ENCODE results near the gene DYRK1B. TPM values are rescaled to one million over a fixed set of nuclear protein-coding genes. Genes with fewer than 3 reads are reported as not detected.

DYRK1B gene
- 12.2 and 15.6 TPM in 2 replicates for total RNA-seq

DNA sequence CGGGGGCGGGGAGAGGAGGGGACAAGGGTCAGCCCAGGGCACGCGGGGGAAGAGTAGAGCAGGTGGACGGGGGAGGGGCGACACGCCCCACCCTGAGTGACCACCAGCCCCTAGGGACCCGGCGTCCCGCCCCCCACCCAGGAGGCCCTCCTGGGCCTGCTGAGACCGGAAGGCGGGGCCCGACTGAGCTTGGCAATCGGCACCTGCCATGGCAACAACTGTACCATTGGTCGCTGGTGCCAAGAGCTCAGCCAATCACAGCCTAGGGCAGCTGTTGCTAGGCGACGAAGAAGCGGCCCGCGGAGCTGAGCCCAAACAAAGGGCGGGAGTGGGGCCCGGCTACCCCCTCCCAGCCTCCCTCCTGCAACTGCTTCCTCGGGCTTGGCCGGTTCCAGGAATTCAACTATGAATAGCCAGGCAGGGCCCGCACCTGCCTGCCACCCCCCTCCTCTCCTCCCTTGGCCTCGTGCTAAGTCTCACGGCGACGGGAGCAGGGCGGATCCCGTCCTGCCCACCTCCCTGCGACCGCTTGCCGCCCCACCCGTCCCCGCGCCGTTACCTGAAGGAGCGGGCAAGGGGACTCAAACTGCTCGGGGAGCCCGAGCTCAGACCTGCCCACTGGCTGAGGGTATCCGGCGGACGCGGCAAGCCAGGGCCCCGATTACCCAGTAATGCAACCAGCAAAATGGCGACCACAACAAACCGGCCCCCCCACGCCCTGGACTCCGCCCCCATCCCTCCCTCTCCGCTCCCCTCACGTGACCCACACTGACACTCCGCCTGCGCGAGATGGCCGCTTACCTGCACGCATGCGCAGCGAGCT, at the start of gene DYRK1B:
DYRK1B (minus strand) TSS at position 699 of the 823 bp plus-strand sequence. CDS start 2,295 bp downstream, outside the sequence.

DNA sequence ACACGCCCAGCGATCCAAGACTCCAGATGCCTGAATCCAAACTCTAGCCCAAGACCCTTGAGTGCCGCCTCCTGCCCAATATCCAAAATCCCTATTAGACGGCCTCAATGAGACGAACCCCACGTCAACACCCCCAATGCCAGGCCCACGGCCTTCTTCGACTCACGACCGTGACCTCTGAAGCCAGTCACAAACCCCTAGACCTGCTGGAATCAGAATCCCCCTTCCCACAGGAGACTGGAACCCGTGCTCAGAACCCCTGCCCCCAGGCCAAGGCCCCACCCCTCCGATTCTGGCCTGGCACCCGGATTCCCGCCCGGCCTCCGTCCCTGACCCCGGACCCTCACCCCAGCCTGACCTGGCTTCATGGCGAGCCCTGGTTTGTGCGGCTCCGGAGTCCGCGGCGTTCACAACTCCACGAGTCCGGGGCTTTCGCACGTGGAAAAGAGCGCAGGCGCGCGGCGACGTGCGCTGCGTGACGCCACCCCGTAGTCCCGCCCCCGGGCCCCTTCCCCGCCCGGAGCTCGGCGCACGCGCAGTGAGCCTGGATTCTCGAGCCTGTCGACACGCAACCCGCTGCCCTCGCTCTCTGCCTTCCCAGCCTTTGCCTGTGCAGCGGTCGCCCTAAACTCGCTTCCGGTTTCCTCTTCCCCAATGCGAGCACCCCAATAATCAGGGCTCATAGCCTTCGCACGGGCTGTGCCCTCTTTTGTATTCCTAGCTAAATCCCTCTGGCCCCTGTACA, 12.1 kb upstream of the DYRK1B start, which contains the start of gene FBL:
FBL (minus strand) TSS at position 447 of the 745 bp plus-strand sequence; CDS start at position 368, 79 bp downstream.

DNA sequence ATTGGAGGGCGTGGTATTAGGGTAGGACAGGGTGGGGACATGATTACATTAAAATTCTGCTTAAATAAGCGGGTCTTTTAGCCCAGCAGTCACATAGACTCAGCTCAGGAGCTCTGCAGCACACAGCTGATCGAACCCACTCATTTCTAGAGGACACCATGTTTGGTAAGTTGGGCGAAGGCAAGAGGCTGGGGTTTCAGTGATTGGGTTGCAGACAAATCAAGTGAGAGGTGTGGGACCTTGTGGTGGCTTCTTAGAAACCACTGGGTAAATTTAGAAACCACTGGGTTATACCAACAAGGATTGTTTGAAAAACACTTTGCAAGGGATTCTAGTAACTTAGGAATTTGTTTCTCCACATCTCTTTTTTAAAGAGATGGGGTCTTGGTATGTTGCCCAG, 55.2 kb downstream of the DYRK1B start, which contains the start of gene LEUTX:
LEUTX (plus strand) TSS at position 92 of the 400 bp plus-strand sequence; CDS start at position 159, 67 bp downstream.

Small RNA genes lying within 50 kb of the gene (small RNA-seq; reads per million reads assigned to genes)
- not detected for gene MIR6719

Other genes starting within 250 kb of the DYRK1B start
- not detected in 2 replicates for gene LGALS13, start 231.6 kb downstream of the DYRK1B start, total RNA-seq
- not detected in 2 replicates for gene LGALS16, start 178.2 kb downstream of the DYRK1B start, total RNA-seq
- gene LGALS14, start 129.7 kb downstream of the DYRK1B start, total RNA-seq: not detected in 2 replicates
- gene CLC, start 96.1 kb downstream of the DYRK1B start, total RNA-seq: not detected in 2 replicates
- gene LEUTX, start 55.3 kb downstream of the DYRK1B start, total RNA-seq: not detected in 2 replicates
- gene FBL, start 12.2 kb upstream of the DYRK1B start, total RNA-seq: 180 and 203 TPM in 2 replicates
- 0.07 TPM in 1 of 2 replicates, not detected in the other for gene FCGBP, start 100.5 kb upstream of the DYRK1B start, total RNA-seq
- gene PSMC4, start 137.0 kb upstream of the DYRK1B start, total RNA-seq: 97.2 and 117 TPM in 2 replicates
- gene ZNF546, start 162.9 kb upstream of the DYRK1B start, total RNA-seq: 3.3 and 3.9 TPM in 2 replicates
- 17.2 and 18.2 TPM in 2 replicates for gene ZNF780B, start 222.1 kb upstream of the DYRK1B start, total RNA-seq

All from thoracic aorta endothelial cell (primary cell).